OCI-LY3 (cell line): ENCODE results near the gene ABLIM3.

Experiments
- H2AFZ ChIP-seq: fragments of 200-600, 300-600 bp; shearing (Covaris generic); 2 replicates; pipeline ENCODE4 v1.6.0; 2014; ENCODE audit warnings: antibody characterized with exemption, low read depth, low read length
- H3K27ac ChIP-seq: fragments of 200-600, 300-600 bp; sonication (generic); 2 replicates; pipeline ENCODE4 v1.5.1; 2014; ENCODE audit warnings: mild to moderate bottlenecking, low read length, moderate library complexity, mixed read lengths
- H3K27me3 ChIP-seq: fragments of 200-600, 300-600 bp; sonication (generic); 2 replicates; pipeline ENCODE4 v1.6.1; 2014; ENCODE audit warnings: low read depth, low read length, mixed read lengths
- H3K36me3 ChIP-seq: fragments of 200-600, 300-600 bp; sonication (generic); replicated peaks from 2 replicates; pipeline ENCODE3; 2014; ENCODE audit warnings: low read depth, low read length, mixed read lengths
- H3K4me1 ChIP-seq: fragments of 300-600, 200-600 bp; sonication (generic); 2 replicates; pipeline ENCODE4 v1.6.1; 2014; ENCODE audit warnings: low read length, mixed read lengths
- H3K4me2 ChIP-seq: fragments of 200-600, 300-600 bp; sonication (generic); 2 replicates; pipeline ENCODE4 v1.6.1; 2014; ENCODE audit warnings: low read length, mixed read lengths
- H3K4me3 ChIP-seq: fragments of 300-600, 200-600 bp; sonication (generic); 2 replicates; pipeline ENCODE4 v1.5.1; 2014; ENCODE audit warnings: antibody characterized with exemption, mild to moderate bottlenecking, low read length, moderate library complexity
- H3K79me2 ChIP-seq: fragments of 300-600, 200-600 bp; shearing (Covaris generic); 2 replicates; pipeline ENCODE4 v1.6.1; 2014; ENCODE audit warnings: mild to moderate bottlenecking, low read length, mixed read lengths
- H3K9ac ChIP-seq: fragments of 300-600, 200-600 bp; shearing (Covaris generic); 2 replicates; pipeline ENCODE4 v1.6.0; 2014; ENCODE audit warnings: mild to moderate bottlenecking, low read length, moderate library complexity
- H3K9me3 ChIP-seq: fragments of 200-600, 300-600 bp; shearing (Covaris generic); 2 replicates; pipeline ENCODE4 v1.6.1; 2014; ENCODE audit warnings: low read length, mixed read lengths; ENCODE audit not compliant: insufficient read depth
- H4K20me1 ChIP-seq: fragments of 200-600, 300-600 bp; sonication (generic); 2 replicates; pipeline ENCODE4 v1.6.1; 2016; ENCODE audit warnings: low read length, mixed read lengths; ENCODE audit not compliant: insufficient read depth
- CTCF ChIP-seq: fragments of 200-600, 300-600 bp; sonication (generic); IDR thresholded peaks from 2 replicates; pipeline ENCODE4 v1.5.1; 2014; ENCODE audit warnings: antibody characterized with exemption, low read length, low read depth
- EZH2phosphoT487 ChIP-seq: fragments of 200-600 bp; shearing (Covaris generic); IDR thresholded peaks from 2 replicates; pipeline ENCODE4 v1.6.1; 2018; ENCODE audit warnings: antibody characterized with exemption, mixed run types, low read depth

Gene ABLIM3

GRCh38 chr5:149216496-149216895 lies 75.2 kb downstream of the ABLIM3 start:
- no peaks in the 10 kb centered on the region for H3K9me3 ChIP-seq
- H3K4me2 ChIP-seq = no peak overlapping the region
- no peak overlapping the region for H3K9ac ChIP-seq
- H3K4me3 ChIP-seq = no peak overlapping the region
- TF ChIP-seq CTCF = no peak
- no peak for TF ChIP-seq EZH2phosphoT487
- no peak overlapping the region for H3K27ac ChIP-seq
- H3K79me2 ChIP-seq = no peaks in the 10 kb centered on the region
- no peaks in the 10 kb centered on the region for H3K4me1 ChIP-seq
- no peaks in the 10 kb centered on the region for H4K20me1 ChIP-seq
- no peaks in the 10 kb centered on the region for H3K36me3 ChIP-seq
- no peaks in the 10 kb centered on the region for H3K27me3 ChIP-seq
- H2AFZ ChIP-seq = no peak overlapping the region

GRCh38 chr5:149217096-149217802 lies 76.0 kb downstream of the ABLIM3 start:
- Histone ChIP-seq H3K4me1 (no peaks in the 10 kb centered on the region), H3K9me3 (no peaks in the 10 kb centered on the region), H3K27ac (no peak overlapping the region), H4K20me1 (no peaks in the 10 kb centered on the region), H3K9ac (no peak overlapping the region), H3K79me2 (no peaks in the 10 kb centered on the region), H3K27me3 (no peaks in the 10 kb centered on the region), H2AFZ (no peak overlapping the region), H3K4me3 (no peak overlapping the region), H3K4me2 (no peak overlapping the region), H3K36me3 (no peaks in the 10 kb centered on the region)
- TF ChIP-seq CTCF (no peak), EZH2phosphoT487 (no peak)

- no peak overlapping the region for H3K9ac ChIP-seq
- no peaks in the 10 kb centered on the region for H3K4me1 ChIP-seq
- no peak overlapping the region for H3K27ac ChIP-seq
- no peak overlapping the region for H3K4me3 ChIP-seq
- H3K27me3 ChIP-seq = no peaks in the 10 kb centered on the region
- H4K20me1 ChIP-seq = no peaks in the 10 kb centered on the region
- H3K79me2 ChIP-seq = no peaks in the 10 kb centered on the region
- H2AFZ ChIP-seq = no peak overlapping the region
- no peaks in the 10 kb centered on the region for H3K36me3 ChIP-seq
- no peaks in the 10 kb centered on the region for H3K9me3 ChIP-seq
- TF ChIP-seq CTCF (no peak), EZH2phosphoT487 (no peak)
- no peak overlapping the region for H3K4me2 ChIP-seq
Measured at GRCh38 chr5:149217803-149218155, 76.5 kb downstream of the ABLIM3 start.

GRCh38 chr5:149219584-149219983 lies 78.3 kb downstream of the ABLIM3 start:
- Histone ChIP-seq H3K9ac (no peak overlapping the region), H3K4me2 (no peak overlapping the region), H3K4me3 (no peak overlapping the region), H3K79me2 (no peaks in the 10 kb centered on the region), H3K36me3 (no peaks in the 10 kb centered on the region), H2AFZ (no peak overlapping the region), H3K27ac (no peak overlapping the region), H3K9me3 (no peaks in the 10 kb centered on the region), H3K4me1 (no peaks in the 10 kb centered on the region), H3K27me3 (no peaks in the 10 kb centered on the region), H4K20me1 (no peaks in the 10 kb centered on the region)
- no peak for TF ChIP-seq CTCF
- no peak for TF ChIP-seq EZH2phosphoT487
